Measurements from ENCODE around the gene EHMT1. TPM values are rescaled to one million over a fixed set of nuclear protein-coding genes. Genes with fewer than 3 reads are reported as not detected.

The EHMT1 gene
- total and polyA plus RNA-seq, 2 of the 8 experiments (the other 6 are each of a cell fraction or from before 2014, with no cell fraction given) = 95.7 to 163 TPM

DNA sequence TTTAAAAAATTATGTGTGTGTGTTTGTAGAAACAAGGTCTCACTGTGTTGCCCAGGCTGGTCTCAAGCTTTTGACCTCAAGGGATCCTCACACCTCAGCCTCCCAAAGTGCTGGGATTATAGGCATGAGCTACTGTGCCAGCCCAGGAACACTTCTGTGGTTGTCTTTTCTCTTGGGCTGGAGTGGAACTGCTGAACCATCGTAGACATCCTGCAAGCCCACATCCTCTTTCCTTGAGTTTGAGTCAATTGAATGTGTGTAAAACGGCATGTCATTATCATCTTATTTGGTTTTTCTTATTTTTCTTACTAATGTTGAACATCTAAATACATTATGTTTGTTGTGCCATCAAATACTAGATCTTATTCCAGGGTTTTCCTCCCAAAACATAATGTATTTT, 40.0 kb downstream of the EHMT1 start:
- H3K27me3 ChIP-seq (replicated peaks in 1 of 4; ENCODE audit: control insufficient read depth in 3 of 4, extremely low read depth in 1 of 4, insufficient read depth in 3 of 4, low read length in 3 of 4) = no peaks in the 10 kb centered on the region
- H2AFZ ChIP-seq (ENCODE audit: low read length) = no peak overlapping the region
- no peak overlapping the region for H2BK12ac ChIP-seq (ENCODE audit: low read depth, low read length)
- peaks cover 14% of the 10 kb centered on the region for H3K79me1 ChIP-seq (ENCODE audit: low read depth, low read length)
- no peak overlapping the region; the same call in 1 of the 2 replicates for H2BK15ac ChIP-seq (ENCODE audit: low read length)
- no peak overlapping the region for H3K14ac ChIP-seq (ENCODE audit: insufficient read length)
- H3K4me2 ChIP-seq (ENCODE audit: insufficient read depth in 1 of 2, low read depth in 2 of 2, low read length in 2 of 2) = no peak overlapping the region
- peaks cover 0 to 14% of the 10 kb centered on the region in 2 experiments for H4K20me1 ChIP-seq (replicated peaks in 1 of 2; ENCODE audit: control insufficient read depth in 1 of 2, insufficient read depth in 2 of 2, low read length in 2 of 2)
- peaks cover 2% of the 10 kb centered on the region; the same call in 1 of the 2 replicates for H3K23me2 ChIP-seq (ENCODE audit: low read depth, low read length)
- H3K9ac ChIP-seq (replicated peaks in 1 of 4; ENCODE audit: extremely low read depth in 1 of 4, low read depth in 3 of 4, low read length in 3 of 4) = no peak overlapping the region
- H3K27ac ChIP-seq (ENCODE audit: low read depth, low read length) = no peak overlapping the region
- WGBS, 2 experiments (ENCODE audit: extremely low coverage in 1 of 2, insufficient coverage in 1 of 2, insufficient read length in 1 of 2, insufficient replicate concordance in 2 of 2, low coverage in 1 of 2, low lambda C conversion rate in 2 of 2, missing lambda C conversion rate in 1 of 2) = 100% methylated on average over 2 of the region's 2 CpGs; no CpG with 5 or more reads in 1 of the 2 experiments
- no peak overlapping the region for H2BK20ac ChIP-seq (ENCODE audit: low read length)
- no peak overlapping the region for H3K23ac ChIP-seq (ENCODE audit: insufficient read length)
- H3K4ac ChIP-seq (replicated peaks; ENCODE audit: insufficient read length, low read depth, low read length) = no peak overlapping the region
- ChIA-PET CTCF (ENCODE audit: partially characterized antibody) (interaction anchor here (1.1 to 1.3 kb wide), 2 partner anchors 12 to 14 kb away, joined by 4 to 5 read pairs; no protein-coding TSS in a partner anchor), POLR2A (ENCODE audit: partially characterized antibody) (interaction anchor here (0.8 to 1.5 kb wide), 5 partner anchors 8 to 40 kb away, joined by 3 to 4 read pairs (median 3); partner anchors contain the start of gene EHMT1)
- no peak for FAIRE-seq
- no peak for DNase-seq (ENCODE audit: low read depth in 1 of 2, low spot score in 2 of 2)
- peaks cover 2 to 15% (median 6%) of the 10 kb centered on the region in 4 experiments; a peak in 5 of 7 replicates for H3K4me1 ChIP-seq (replicated peaks in 1 of 4; ENCODE audit: control insufficient read depth in 3 of 4, insufficient read depth in 4 of 4, low read length in 3 of 4)
- H3K9me3 ChIP-seq (ENCODE audit: insufficient read depth in 2 of 2, low read depth in 1 of 2, low read length in 1 of 2) = no peaks in the 10 kb centered on the region
- peaks cover 3 to 92% of the 10 kb centered on the region in 2 experiments for H3K79me2 ChIP-seq (ENCODE audit: control insufficient read depth in 1 of 2, insufficient read depth in 2 of 2, low read length in 2 of 2)
- H3K36me3 ChIP-seq (ENCODE audit: control insufficient read depth in 2 of 4, insufficient read depth in 4 of 4, low read length in 3 of 4) = no peaks in the 10 kb centered on the region
- no peak overlapping the region for H4K5ac ChIP-seq (ENCODE audit: insufficient read length, low read depth, low read length)
- H3K56ac ChIP-seq (replicated peaks; ENCODE audit: insufficient read length, low read depth, low read length) = no peak overlapping the region
- H2AK5ac ChIP-seq (ENCODE audit: low read depth, low read length) = no peak overlapping the region
- H2BK5ac ChIP-seq (ENCODE audit: low read depth, low read length) = no peak overlapping the region
- no peak overlapping the region for H3K4me3 ChIP-seq (ENCODE audit: extremely low read depth in 1 of 4, insufficient read depth in 2 of 4, low read depth in 3 of 4, low read length in 4 of 4)
- no peak overlapping the region for H4K8ac ChIP-seq (ENCODE audit: extremely low read depth, insufficient read depth, low read length)
- H3K18ac ChIP-seq (ENCODE audit: extremely low read depth, low read length) = no peak overlapping the region
- H4K91ac ChIP-seq (replicated peaks; ENCODE audit: insufficient read length, low read length) = no peak overlapping the region
- no peak overlapping the region for H2BK120ac ChIP-seq (replicated peaks; ENCODE audit: low read depth, low read length)
- TF ChIP-seq HDAC6 (IDR thresholded peaks at IDR 0.05; ENCODE audit: low read depth, low read length) (no peak), EGR1 (IDR thresholded peaks at IDR 0.05; ENCODE audit: borderline replicate concordance, low read depth, low read length) (no peak), CEBPB (IDR thresholded peaks at IDR 0.05; ENCODE audit: low read depth, low read length) (no peak), PHF8 (conservative IDR thresholded peaks at IDR 0.05; ENCODE audit: low read depth, low read length) (no peak), MAFK (IDR thresholded peaks at IDR 0.05; ENCODE audit: low read depth, low read length) (no peak), SRF (IDR thresholded peaks at IDR 0.05; ENCODE audit: low read depth, low read length) (no peak)

Data from H1 (cell line).